BE2C (cell line): Measurements from ENCODE around the gene CD79B.

ENCODE experiments used
- DNase-seq: peaks from one replicate; pipeline ENCODE4 v3.0.0-alpha.2; 2020
- H3K27me3 ChIP-seq: fragments of 250-450 bp; sonication (Bioruptor Pico); 2 replicates; pipeline ENCODE4 v1.5.1; 2020; ENCODE audit warnings: mild to moderate bottlenecking
- H3K36me3 ChIP-seq: fragments of 250-450 bp; sonication (Bioruptor Pico); 2 replicates; pipeline ENCODE4 v1.5.1; 2020; ENCODE audit warnings: mild to moderate bottlenecking
- H3K4me1 ChIP-seq: fragments of 250-450 bp; sonication (Bioruptor Pico); 2 replicates; pipeline ENCODE4 v1.5.1; 2020
- H3K4me3 ChIP-seq: 2 replicates; pipeline ENCODE4 v1.5.1; 2011; ENCODE audit warnings: low read depth, low read length
- H3K9me3 ChIP-seq: fragments of 250-450 bp; sonication (Bioruptor Pico); 2 replicates; pipeline ENCODE4 v1.5.1; 2020
- CTCF ChIP-seq: IDR thresholded peaks from 2 replicates; pipeline ENCODE4 v1.5.1; 2012; ENCODE audit warnings: mild to moderate bottlenecking, low read depth, low read length

CD79B gene

DNA sequence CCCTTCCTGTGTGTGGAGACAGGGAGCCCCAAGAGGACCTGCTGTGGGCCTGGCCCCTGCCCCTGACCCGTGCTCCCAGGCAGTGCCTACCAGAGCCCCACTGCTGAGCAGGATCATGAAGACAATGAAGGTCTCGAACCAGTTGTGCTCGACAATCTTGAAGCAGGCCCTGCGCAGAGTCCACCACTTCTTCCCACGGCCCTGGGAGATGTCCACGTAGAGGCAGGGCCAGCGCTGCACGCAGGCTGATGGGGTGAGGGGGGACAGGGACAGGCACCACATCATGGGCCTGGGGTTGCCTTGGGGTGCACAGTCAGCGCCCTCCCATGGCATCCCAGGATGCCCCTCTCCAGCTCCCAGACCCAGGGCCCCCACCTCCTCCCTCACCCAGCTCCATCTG lies 16.4 kb upstream of the CD79B start:
- H3K36me3 ChIP-seq, result no peaks in the 10 kb centered on the region
- H3K4me3 ChIP-seq, result no peak overlapping the region
- no peak for DNase-seq
- H3K4me1 ChIP-seq, result no peaks in the 10 kb centered on the region
- H3K9me3 ChIP-seq, result no peaks in the 10 kb centered on the region
- no peaks in the 10 kb centered on the region for H3K27me3 ChIP-seq
- TF ChIP-seq CTCF, result no peak

- H3K9me3 ChIP-seq, result no peaks in the 10 kb centered on the region
- DNase-seq, result no peak
- H3K27me3 ChIP-seq, result no peaks in the 10 kb centered on the region
- no peaks in the 10 kb centered on the region for H3K4me1 ChIP-seq
- no peaks in the 10 kb centered on the region for H3K36me3 ChIP-seq
- no peak for TF ChIP-seq CTCF
- no peak overlapping the region for H3K4me3 ChIP-seq
Measured at GRCh38 chr17:63947711-63948330, 15.7 kb upstream of the CD79B start.

DNA sequence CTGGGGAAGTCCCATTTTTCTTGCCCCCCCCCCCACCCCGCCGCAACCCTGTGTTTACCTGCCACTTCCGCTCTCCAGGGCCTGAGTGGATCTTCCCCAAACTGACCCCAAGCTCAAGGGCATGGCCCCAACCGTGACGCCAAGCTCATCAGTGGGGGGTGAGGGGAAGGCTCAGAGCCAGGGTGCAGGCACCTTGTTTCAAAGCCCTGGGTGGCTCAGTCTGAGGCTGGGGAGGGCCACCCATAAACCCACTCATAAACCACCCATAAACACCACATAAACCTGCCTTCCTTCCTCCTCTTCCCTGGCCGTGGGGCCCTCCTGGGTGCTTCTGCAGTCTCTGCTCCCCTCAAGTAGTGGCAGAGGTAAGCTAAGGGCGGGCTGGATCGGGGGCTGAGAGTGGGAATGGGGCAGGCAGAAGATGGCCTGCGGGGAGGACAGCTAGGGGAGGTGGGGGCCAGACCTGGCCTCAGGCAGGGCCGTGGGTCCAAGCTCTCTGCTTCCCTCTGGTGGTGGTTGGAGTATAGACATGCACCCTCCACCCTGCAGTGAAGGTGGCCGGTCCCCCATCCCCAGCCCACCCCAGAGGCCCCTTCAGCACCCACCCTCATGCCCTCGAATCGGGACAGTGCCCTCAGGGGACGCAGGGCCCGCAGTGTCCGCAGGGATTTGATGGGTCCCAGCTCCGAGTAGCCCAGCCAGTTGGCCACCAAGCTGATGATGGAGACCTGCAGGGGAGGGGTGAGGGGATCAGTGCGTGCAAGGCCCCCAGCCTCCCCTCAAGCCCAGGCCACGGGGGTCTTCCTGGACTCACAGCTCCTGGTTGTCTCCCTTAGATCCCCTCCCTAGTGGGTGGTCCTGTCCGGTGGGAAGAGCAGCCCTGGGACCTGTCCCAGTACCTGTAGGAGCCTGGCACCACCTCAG lies 14.6 kb upstream of the CD79B start:
- no peaks in the 10 kb centered on the region for H3K4me1 ChIP-seq
- H3K36me3 ChIP-seq, result no peaks in the 10 kb centered on the region
- H3K27me3 ChIP-seq, result no peaks in the 10 kb centered on the region
- H3K4me3 ChIP-seq, result no peak overlapping the region
- peak; percentile 74 for DNase-seq
- H3K9me3 ChIP-seq, result no peaks in the 10 kb centered on the region
- TF ChIP-seq CTCF, result peak; percentile 69

- H3K9me3 ChIP-seq, result no peaks in the 10 kb centered on the region
- no peak overlapping the region for H3K4me3 ChIP-seq
- TF ChIP-seq CTCF, result no peak
- H3K4me1 ChIP-seq, result no peaks in the 10 kb centered on the region
- no peak for DNase-seq
- H3K36me3 ChIP-seq, result no peaks in the 10 kb centered on the region
- H3K27me3 ChIP-seq, result no peaks in the 10 kb centered on the region
Measured at GRCh38 chr17:63945784-63946439, 13.8 kb upstream of the CD79B start.

GRCh38 chr17:63944736-63945499 lies 12.8 kb upstream of the CD79B start:
- no peak for TF ChIP-seq CTCF
- Histone ChIP-seq H3K4me3 (no peak overlapping the region), H3K27me3 (no peaks in the 10 kb centered on the region), H3K36me3 (no peaks in the 10 kb centered on the region), H3K9me3 (no peaks in the 10 kb centered on the region), H3K4me1 (no peaks in the 10 kb centered on the region)
- no peak for DNase-seq
